Nephron (organoid): Measurements from ENCODE around the gene LRFN2.

Experiments used
- H3K27ac Mint-ChIP-seq, 3 experiments: 2 replicates each; pipeline ENCODE4 v1.8.0; 2020; ENCODE audit warnings: mixed read lengths in 3 of 3, mild to moderate bottlenecking in 2 of 3, moderate library complexity in 1 of 3
- H3K27me3 Mint-ChIP-seq: 2 replicates; pipeline ENCODE4 v1.8.0; 2021; ENCODE audit warnings: low read depth, mild to moderate bottlenecking, moderate library complexity, mixed read lengths
- H3K36me3 Mint-ChIP-seq: 2 replicates; pipeline ENCODE4 v1.8.0; 2020; ENCODE audit warnings: low read depth, mixed read lengths
- H3K4me1 Mint-ChIP-seq: 2 replicates; pipeline ENCODE4 v1.8.0; 2020; ENCODE audit warnings: mixed read lengths
- H3K4me3 Mint-ChIP-seq, 3 experiments: 2 replicates each; pipeline ENCODE4 v1.8.0; 2020; ENCODE audit warnings: mild to moderate bottlenecking in 3 of 3, mixed read lengths in 3 of 3, moderate library complexity in 2 of 3
- H3K9me3 Mint-ChIP-seq: 2 replicates; pipeline ENCODE4 v1.8.0; 2020; ENCODE audit warnings: mixed read lengths
- TF ChIP-seq, protein P1 (sequence below), 3 experiments: fragments of 200-600 bp; sonication (generic); IDR thresholded peaks; one replicate each; pipeline ENCODE4 v1.5.0; 2021; ENCODE audit warnings: antibody characterized with exemption in 3 of 3; ENCODE audit not compliant: unreplicated experiment in 3 of 3

LRFN2 gene

DNA sequence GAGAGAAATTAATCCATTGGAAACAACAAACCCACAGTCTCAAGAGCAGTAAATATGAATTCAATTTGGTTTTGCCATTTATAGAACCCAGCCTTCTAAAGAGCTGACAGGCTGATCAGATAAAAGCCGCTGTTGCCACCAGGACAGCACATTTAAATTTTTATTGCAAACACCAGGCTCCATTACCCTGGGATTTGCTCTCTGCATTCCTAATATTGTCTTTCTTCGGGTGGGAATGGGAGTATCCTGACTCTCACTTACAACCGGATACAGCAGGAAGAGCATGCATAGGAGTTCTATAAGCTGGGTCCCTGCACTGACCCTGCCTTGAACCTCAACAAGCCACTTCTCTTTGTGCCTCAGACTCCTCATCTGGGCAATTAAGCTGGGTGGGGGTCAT is 142.9 kb downstream of the LRFN2 start:
- H3K4me3 Mint-ChIP-seq: no peak overlapping the region
- peaks cover 41% of the 10 kb centered on the region for H3K27me3 Mint-ChIP-seq
- TF ChIP-seq, protein P1, sequence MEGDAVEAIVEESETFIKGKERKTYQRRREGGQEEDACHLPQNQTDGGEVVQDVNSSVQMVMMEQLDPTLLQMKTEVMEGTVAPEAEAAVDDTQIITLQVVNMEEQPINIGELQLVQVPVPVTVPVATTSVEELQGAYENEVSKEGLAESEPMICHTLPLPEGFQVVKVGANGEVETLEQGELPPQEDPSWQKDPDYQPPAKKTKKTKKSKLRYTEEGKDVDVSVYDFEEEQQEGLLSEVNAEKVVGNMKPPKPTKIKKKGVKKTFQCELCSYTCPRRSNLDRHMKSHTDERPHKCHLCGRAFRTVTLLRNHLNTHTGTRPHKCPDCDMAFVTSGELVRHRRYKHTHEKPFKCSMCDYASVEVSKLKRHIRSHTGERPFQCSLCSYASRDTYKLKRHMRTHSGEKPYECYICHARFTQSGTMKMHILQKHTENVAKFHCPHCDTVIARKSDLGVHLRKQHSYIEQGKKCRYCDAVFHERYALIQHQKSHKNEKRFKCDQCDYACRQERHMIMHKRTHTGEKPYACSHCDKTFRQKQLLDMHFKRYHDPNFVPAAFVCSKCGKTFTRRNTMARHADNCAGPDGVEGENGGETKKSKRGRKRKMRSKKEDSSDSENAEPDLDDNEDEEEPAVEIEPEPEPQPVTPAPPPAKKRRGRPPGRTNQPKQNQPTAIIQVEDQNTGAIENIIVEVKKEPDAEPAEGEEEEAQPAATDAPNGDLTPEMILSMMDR (IDR thresholded peaks at IDR 0.05; ENCODE audit: unreplicated experiment in 3 of 3): no peak
- no peak overlapping the region for H3K27ac Mint-ChIP-seq
- no peaks in the 10 kb centered on the region for H3K4me1 Mint-ChIP-seq
- no peaks in the 10 kb centered on the region for H3K9me3 Mint-ChIP-seq
- no peaks in the 10 kb centered on the region for H3K36me3 Mint-ChIP-seq

DNA sequence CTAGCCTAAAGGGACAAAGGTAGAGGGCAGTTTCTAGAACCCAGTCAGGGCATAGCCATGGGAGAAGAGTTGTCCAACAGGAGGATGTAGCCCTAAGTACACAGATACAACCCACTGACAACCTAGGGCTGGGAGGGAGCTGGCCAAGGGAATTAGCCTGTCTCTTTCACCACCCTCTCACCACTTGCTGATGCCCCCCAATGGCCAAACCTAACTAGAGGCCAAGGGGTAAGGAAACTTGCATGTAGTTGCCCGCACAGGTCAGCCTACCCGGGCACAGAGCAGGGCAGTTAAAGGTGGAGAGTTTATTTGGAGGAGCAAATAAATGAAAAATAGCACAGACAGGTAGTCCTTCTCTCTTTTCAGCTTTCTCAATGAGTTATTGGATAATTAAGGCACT is 143.3 kb downstream of the LRFN2 start:
- no peak overlapping the region for H3K4me3 Mint-ChIP-seq
- H3K9me3 Mint-ChIP-seq: no peaks in the 10 kb centered on the region
- H3K4me1 Mint-ChIP-seq: no peaks in the 10 kb centered on the region

DNA sequence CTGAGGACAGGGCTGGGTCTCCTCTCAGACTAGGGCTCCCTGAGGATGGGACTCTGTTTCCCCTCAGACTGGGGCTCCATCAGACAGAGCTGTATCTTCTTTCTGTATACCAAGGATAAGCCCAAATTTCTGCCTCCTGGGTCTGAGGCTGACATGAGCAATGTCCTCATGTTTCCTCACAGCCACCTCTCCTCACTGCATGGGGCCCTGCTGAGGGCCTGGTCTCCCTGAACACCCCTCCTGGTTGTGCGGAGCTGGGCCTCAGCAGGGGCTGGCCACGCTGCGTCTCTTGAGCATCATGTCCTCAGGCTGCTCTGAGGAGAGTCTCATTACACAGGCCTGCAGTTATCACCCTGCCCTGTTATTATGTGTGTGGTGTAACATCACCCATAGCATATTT is 144.6 kb downstream of the LRFN2 start:
- Mint-ChIP-seq H3K4me3 (no peak overlapping the region), H3K27me3 (peaks cover 40% of the 10 kb centered on the region), H3K4me1 (no peaks in the 10 kb centered on the region), H3K36me3 (no peaks in the 10 kb centered on the region), H3K9me3 (no peaks in the 10 kb centered on the region), H3K27ac (no peak overlapping the region)
- TF ChIP-seq, protein P1 (IDR thresholded peaks at IDR 0.05; ENCODE audit: unreplicated experiment in 3 of 3): no peak

More for the DNA sequence above, 143.3 kb downstream of the LRFN2 start:
- TF ChIP-seq, protein P1 (IDR thresholded peaks at IDR 0.05; ENCODE audit: unreplicated experiment in 3 of 3): no peak
- H3K27me3 Mint-ChIP-seq: peaks cover 40% of the 10 kb centered on the region
- H3K36me3 Mint-ChIP-seq: no peaks in the 10 kb centered on the region
- no peak overlapping the region for H3K27ac Mint-ChIP-seq

DNA sequence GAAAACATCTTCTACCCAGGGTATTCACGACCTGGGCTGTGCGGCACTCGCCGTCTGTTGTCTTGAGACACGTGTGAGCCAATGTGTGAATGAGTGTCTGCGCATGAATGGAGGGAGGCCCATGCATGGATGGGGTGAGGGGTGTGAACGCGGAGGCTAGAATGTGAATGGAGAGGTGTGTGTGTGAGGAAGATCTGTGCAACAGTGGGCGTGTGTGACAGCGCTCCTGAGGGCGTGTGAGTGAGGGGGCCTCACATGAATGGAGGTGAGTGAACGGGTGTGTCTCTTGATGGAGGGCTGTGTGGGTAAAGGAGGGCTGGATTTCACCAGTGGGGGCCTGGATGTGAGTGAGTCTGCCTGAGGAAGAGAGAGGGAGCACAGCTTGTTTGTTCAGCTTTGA is 146.0 kb downstream of the LRFN2 start:
- Mint-ChIP-seq H3K4me3 (no peak overlapping the region), H3K27me3 (peaks cover 41% of the 10 kb centered on the region), H3K36me3 (no peaks in the 10 kb centered on the region), H3K27ac (no peak overlapping the region), H3K9me3 (no peaks in the 10 kb centered on the region), H3K4me1 (no peaks in the 10 kb centered on the region)
- TF ChIP-seq, protein P1 (IDR thresholded peaks at IDR 0.05; ENCODE audit: unreplicated experiment in 3 of 3): no peak

DNA sequence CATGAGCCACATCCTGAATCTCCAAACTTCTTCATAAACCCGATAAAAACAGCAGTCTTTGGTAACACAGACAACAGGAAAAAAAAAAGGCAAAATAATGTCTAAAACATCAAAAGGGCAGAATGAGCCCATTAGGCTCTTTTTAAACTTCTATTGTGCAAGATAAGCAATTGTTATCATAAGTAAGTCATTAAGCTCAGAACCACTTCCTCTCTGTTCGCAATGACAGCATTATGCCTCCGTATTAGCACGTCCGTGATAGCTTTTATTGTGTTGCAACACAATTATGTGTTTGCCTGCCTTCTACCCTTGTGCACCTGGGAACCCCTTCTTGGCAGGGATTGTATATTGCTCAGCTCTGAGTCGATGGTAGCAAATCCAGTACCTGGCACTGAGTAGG is 147.1 kb downstream of the LRFN2 start:
- Mint-ChIP-seq H3K27ac (no peak overlapping the region), H3K4me1 (no peaks in the 10 kb centered on the region), H3K9me3 (no peaks in the 10 kb centered on the region), H3K36me3 (no peaks in the 10 kb centered on the region), H3K27me3 (peaks cover 36% of the 10 kb centered on the region), H3K4me3 (no peak overlapping the region)
- TF ChIP-seq, protein P1 (IDR thresholded peaks at IDR 0.05; ENCODE audit: unreplicated experiment in 3 of 3): no peak

DNA sequence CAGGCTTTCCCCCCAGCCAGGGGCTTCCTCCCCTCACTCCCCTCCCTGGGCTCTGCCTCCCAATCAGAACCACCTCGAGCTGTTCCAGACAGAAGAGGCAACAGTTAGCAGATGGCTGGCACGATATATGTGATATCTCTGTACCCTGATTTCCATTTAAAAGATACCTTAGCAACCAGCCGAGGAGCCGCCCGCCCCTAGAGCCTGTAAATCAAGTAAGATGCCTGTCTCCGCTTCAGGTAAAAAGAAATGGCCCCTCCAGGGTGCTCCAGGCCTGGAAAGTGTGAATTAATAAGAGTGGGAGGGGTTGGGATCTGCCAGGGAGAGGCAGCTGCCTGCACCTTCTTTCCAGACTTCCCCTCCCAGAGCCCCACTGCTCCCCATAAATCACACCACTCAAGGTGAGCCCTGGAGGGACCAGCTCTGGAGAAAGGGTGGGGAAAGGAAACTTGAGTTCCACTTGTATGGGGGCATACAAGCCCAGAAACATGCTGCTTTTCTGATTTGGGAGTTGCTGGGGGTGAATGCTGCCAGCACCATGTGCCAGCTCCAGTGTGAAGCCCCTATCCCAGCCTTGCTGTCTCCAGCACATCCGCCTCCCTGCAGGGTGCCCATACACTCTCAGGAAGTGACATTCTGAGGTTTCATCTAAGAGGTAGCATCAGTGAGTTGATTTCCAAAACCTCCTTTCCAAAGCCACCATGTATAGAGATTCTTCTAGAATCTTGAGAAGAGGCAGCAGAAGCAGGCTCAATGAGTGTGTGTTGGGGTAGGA is 148.0 kb downstream of the LRFN2 start:
- Mint-ChIP-seq H3K4me1 (no peaks in the 10 kb centered on the region), H3K27ac (no peak overlapping the region), H3K4me3 (no peak overlapping the region), H3K27me3 (peaks cover 34% of the 10 kb centered on the region), H3K9me3 (no peaks in the 10 kb centered on the region), H3K36me3 (no peaks in the 10 kb centered on the region)
- TF ChIP-seq, protein P1 (IDR thresholded peaks at IDR 0.05; ENCODE audit: unreplicated experiment in 3 of 3): no peak
